ENCODE measurements around the gene OGA.

The OGA gene

GRCh38 chr10:101818119-101818871, at the start of gene OGA:
OGA (minus strand) TSS chr10:101818444; CDS start chr10:101818022, 422 bp downstream.
- DNase-seq (ENCODE audit: low spot score) = peak; percentile 97

- no peak for DNase-seq (ENCODE audit: low spot score)
Observed at GRCh38 chr10:101867931-101868330, 49.7 kb upstream of the OGA start.

GRCh38 chr10:101859530-101859929, 41.3 kb upstream of the OGA start:
- DNase-seq (ENCODE audit: low spot score) = no peak

GRCh38 chr10:101858723-101859500, 40.7 kb upstream of the OGA start:
- no peak for DNase-seq (ENCODE audit: low spot score)

- DNase-seq (ENCODE audit: low spot score) = no peak
Observed at GRCh38 chr10:101857802-101858476, 39.7 kb upstream of the OGA start.

- DNase-seq (ENCODE audit: low spot score) = no peak
Observed at GRCh38 chr10:101856626-101857025, 38.4 kb upstream of the OGA start.

- peak; percentile 20 for DNase-seq (ENCODE audit: low spot score)
Observed at GRCh38 chr10:101851411-101852116, 33.3 kb upstream of the OGA start.

GRCh38 chr10:101850749-101851148, 32.5 kb upstream of the OGA start:
- no peak for DNase-seq (ENCODE audit: low spot score)

GRCh38 chr10:101848894-101849351, 30.7 kb upstream of the OGA start:
- DNase-seq (ENCODE audit: low spot score) = no peak

GRCh38 chr10:101848408-101848807, 30.2 kb upstream of the OGA start:
- no peak for DNase-seq (ENCODE audit: low spot score)

- no peak for DNase-seq (ENCODE audit: low spot score)
Observed at GRCh38 chr10:101845893-101846292, 27.6 kb upstream of the OGA start.

GRCh38 chr10:101843032-101844021, 25.1 kb upstream of the OGA start, which contains the start of gene KCNIP2:
KCNIP2 (minus strand) TSS chr10:101843800; CDS start chr10:101843568, 232 bp downstream.
- DNase-seq (ENCODE audit: low spot score) = no peak

- no peak for DNase-seq (ENCODE audit: low spot score)
Observed at GRCh38 chr10:101841826-101842225, 23.6 kb upstream of the OGA start.

- DNase-seq (ENCODE audit: low spot score) = peak; percentile 85
Observed at GRCh38 chr10:101840741-101841453, 22.7 kb upstream of the OGA start.

- peak; percentile 63 for DNase-seq (ENCODE audit: low spot score)
Observed at GRCh38 chr10:101840102-101840684, 21.9 kb upstream of the OGA start.

GRCh38 chr10:101839416-101840063, 21.3 kb upstream of the OGA start:
- peak; percentile 29 for DNase-seq (ENCODE audit: low spot score)

- no peak for DNase-seq (ENCODE audit: low spot score)
Observed at GRCh38 chr10:101839002-101839401, 20.8 kb upstream of the OGA start.

GRCh38 chr10:101838416-101838970, 20.2 kb upstream of the OGA start:
- no peak for DNase-seq (ENCODE audit: low spot score)

GRCh38 chr10:101837748-101838147, 19.5 kb upstream of the OGA start:
- DNase-seq (ENCODE audit: low spot score) = no peak

Data from globus pallidus (tissue), 1 donor.